Vagina (tissue), 2 donors: ENCODE data around the gene PLCB1.

Source experiments
- POLR2AphosphoS5 ChIP-seq, 2 donors: sonication (generic); formaldehyde crosslinking; IDR thresholded peaks; one replicate each; pipeline ENCODE4 v1.9.0; 2017; ENCODE audit warnings: antibody characterized with exemption in 2 of 2, mild to moderate bottlenecking in 2 of 2, low read depth in 1 of 2; ENCODE audit not compliant: insufficient read depth in 1 of 2
- TF ChIP-seq, protein P1 (sequence below), 3 experiments: fragments of 450-650 bp in 2 of 3; fragments of 200-600 bp in 1 of 3; sonication (generic) in 1 of 3; IDR thresholded peaks; one replicate each; pipeline ENCODE4 v1.5.1; 2017 to 2019; ENCODE audit warnings: antibody characterized with exemption in 3 of 3, mild to moderate bottlenecking in 2 of 3, moderate library complexity in 2 of 3

DNA sequence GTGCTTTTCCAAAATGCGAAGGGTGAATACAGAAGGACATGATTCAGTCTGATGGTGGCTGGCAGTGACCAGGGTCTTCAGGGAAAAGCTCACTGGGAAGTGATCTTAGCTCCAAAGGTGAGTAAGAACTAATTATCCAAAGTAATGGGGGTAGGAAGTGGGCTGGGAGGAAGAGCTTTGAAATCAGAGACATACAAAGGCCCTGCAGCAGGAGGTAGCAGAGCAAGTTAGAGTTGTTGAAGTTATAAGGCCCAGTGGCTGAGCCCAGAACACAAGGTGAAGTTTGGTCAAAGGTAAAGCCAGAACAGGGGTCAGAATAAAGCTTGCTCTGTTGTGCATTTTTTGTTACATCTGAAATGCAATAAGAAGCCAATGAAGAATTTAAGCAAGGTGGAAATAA is 81.2 kb downstream of the PLCB1 start:
- TF ChIP-seq, protein P1, sequence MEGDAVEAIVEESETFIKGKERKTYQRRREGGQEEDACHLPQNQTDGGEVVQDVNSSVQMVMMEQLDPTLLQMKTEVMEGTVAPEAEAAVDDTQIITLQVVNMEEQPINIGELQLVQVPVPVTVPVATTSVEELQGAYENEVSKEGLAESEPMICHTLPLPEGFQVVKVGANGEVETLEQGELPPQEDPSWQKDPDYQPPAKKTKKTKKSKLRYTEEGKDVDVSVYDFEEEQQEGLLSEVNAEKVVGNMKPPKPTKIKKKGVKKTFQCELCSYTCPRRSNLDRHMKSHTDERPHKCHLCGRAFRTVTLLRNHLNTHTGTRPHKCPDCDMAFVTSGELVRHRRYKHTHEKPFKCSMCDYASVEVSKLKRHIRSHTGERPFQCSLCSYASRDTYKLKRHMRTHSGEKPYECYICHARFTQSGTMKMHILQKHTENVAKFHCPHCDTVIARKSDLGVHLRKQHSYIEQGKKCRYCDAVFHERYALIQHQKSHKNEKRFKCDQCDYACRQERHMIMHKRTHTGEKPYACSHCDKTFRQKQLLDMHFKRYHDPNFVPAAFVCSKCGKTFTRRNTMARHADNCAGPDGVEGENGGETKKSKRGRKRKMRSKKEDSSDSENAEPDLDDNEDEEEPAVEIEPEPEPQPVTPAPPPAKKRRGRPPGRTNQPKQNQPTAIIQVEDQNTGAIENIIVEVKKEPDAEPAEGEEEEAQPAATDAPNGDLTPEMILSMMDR (IDR thresholded peaks at IDR 0.05), result no peak
- TF ChIP-seq POLR2AphosphoS5 (IDR thresholded peaks at IDR 0.05; ENCODE audit: insufficient read depth in 1 of 2, low read depth in 1 of 2), result no peak
